ENCODE results near the gene TMX2. TPM values are rescaled to one million over a fixed set of nuclear protein-coding genes. Genes with fewer than 3 reads are reported as not detected.

Gene TMX2
- polyA plus RNA-seq, 1 donor (not counting 4 experiments of a cell fraction or from before 2014, with no cell fraction given): 92.8 TPM

DNA sequence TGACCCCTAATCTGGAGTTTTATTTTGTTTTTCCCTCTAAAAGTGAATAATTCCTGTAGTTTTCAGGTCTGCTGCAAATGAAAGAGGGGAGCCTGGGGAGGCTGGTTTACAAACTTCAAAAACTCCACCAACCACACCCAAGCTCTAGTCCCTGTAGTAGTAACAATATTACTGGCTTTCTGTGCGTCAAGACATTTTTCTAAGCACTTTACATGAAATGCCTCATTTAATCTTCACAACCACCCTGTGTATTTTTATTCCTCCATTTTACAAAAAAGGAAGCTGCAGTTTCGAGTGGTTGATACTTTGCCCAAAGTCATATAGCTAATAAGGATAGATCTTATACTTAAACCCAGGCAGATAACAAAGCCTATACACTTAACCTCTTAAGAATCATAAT is 72.7 kb downstream of the TMX2 start:
- TF ChIP-seq, protein P1, sequence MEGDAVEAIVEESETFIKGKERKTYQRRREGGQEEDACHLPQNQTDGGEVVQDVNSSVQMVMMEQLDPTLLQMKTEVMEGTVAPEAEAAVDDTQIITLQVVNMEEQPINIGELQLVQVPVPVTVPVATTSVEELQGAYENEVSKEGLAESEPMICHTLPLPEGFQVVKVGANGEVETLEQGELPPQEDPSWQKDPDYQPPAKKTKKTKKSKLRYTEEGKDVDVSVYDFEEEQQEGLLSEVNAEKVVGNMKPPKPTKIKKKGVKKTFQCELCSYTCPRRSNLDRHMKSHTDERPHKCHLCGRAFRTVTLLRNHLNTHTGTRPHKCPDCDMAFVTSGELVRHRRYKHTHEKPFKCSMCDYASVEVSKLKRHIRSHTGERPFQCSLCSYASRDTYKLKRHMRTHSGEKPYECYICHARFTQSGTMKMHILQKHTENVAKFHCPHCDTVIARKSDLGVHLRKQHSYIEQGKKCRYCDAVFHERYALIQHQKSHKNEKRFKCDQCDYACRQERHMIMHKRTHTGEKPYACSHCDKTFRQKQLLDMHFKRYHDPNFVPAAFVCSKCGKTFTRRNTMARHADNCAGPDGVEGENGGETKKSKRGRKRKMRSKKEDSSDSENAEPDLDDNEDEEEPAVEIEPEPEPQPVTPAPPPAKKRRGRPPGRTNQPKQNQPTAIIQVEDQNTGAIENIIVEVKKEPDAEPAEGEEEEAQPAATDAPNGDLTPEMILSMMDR (optimal IDR thresholded peaks at IDR 0.05 in 1 of 3, IDR thresholded peaks at IDR 0.05 in 1 of 3, conservative IDR thresholded peaks at IDR 0.05 in 1 of 3; ENCODE audit: extremely low read depth in 1 of 3, insufficient read depth in 2 of 3, low read length in 3 of 3): no peak
- TF ChIP-seq EZH2 (IDR thresholded peaks at IDR 0.05; ENCODE audit: low read length): no peak
- no peak for FAIRE-seq
- dilution Hi-C loops (cut with MboI; ENCODE audit: extremely low pct_ligation_motif_present, low sequenced_read_pairs): no loop called here
- no peak overlapping the region for H3K4me2 ChIP-seq (ENCODE audit: control insufficient read depth, extremely low read depth, insufficient read depth, low read depth, low read length)
- H2AFZ ChIP-seq (ENCODE audit: control insufficient read depth, low read length): no peak overlapping the region
- no peak overlapping the region for H3K9ac ChIP-seq (ENCODE audit: control insufficient read depth, extremely low read depth, insufficient read depth, low read length)
- H3K4me1 ChIP-seq (ENCODE audit: control insufficient read depth, extremely low read depth, insufficient read depth, low read length): peaks cover 56% of the 10 kb centered on the region
- H4K20me1 ChIP-seq (ENCODE audit: control insufficient read depth, extremely low read depth, insufficient read depth, low read length): peaks cover 5% of the 10 kb centered on the region
- no peak overlapping the region for H3K4me3 ChIP-seq (ENCODE audit: control insufficient read depth in 2 of 3, extremely low read depth in 1 of 3, insufficient read depth in 2 of 3, low read depth in 1 of 3, low read length in 3 of 3)
- H3K9me3 ChIP-seq (ENCODE audit: control insufficient read depth, low read depth, low read length): no peaks in the 10 kb centered on the region
- H3K79me2 ChIP-seq (ENCODE audit: control insufficient read depth, insufficient read depth, low read length): peaks cover 95% of the 10 kb centered on the region
- H3K27me3 ChIP-seq (ENCODE audit: control insufficient read depth, extremely low read depth, insufficient read depth, low read length): no peaks in the 10 kb centered on the region
- peaks cover 0 to 3% of the 10 kb centered on the region in 2 experiments for H3K36me3 ChIP-seq (ENCODE audit: control insufficient read depth in 2 of 2, extremely low read depth in 1 of 2, insufficient read depth in 2 of 2, low read length in 2 of 2)
- no peak overlapping the region for H3K27ac ChIP-seq (ENCODE audit: control insufficient read depth, insufficient read depth, low read length)
- peaks cover 3% of the 10 kb centered on the region for H3K9me1 ChIP-seq (ENCODE audit: control insufficient read depth, extremely low read depth, insufficient read depth, low read length)
- DNase-seq (ENCODE audit: low read depth, low spot score): no peak

DNA sequence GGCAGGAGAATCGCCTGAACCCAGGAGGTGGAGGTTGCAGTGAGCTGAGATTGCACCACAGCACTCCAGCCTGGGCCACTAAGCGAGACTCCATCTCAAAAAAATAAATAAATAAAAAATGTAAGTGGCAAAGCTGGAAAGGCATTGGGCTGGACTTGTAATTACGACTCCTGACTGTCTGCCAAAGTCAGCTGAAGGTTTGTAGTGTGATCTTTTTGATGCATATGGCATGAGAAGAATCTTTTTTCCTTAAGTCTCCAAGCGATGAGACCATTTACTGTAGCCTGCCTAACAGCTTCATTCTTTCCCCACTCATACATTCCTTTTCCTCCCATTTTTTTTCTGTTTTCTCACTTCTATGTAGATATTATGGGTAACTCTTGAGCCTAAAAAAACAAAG is 74.0 kb downstream of the TMX2 start:
- DNase-seq (ENCODE audit: low read depth, low spot score): no peak
- Histone ChIP-seq H4K20me1 (ENCODE audit: control insufficient read depth, extremely low read depth, insufficient read depth, low read length) (peaks cover 5% of the 10 kb centered on the region), H3K27ac (ENCODE audit: control insufficient read depth, insufficient read depth, low read length) (peak overlapping the region; percentile 93), H3K4me2 (ENCODE audit: control insufficient read depth, extremely low read depth, insufficient read depth, low read depth, low read length) (no peak overlapping the region), H3K9me1 (ENCODE audit: control insufficient read depth, extremely low read depth, insufficient read depth, low read length) (no peaks in the 10 kb centered on the region), H3K4me1 (ENCODE audit: control insufficient read depth, extremely low read depth, insufficient read depth, low read length) (peaks cover 48% of the 10 kb centered on the region), H3K79me2 (ENCODE audit: control insufficient read depth, insufficient read depth, low read length) (peaks cover 95% of the 10 kb centered on the region), H3K36me3 (ENCODE audit: control insufficient read depth in 2 of 2, extremely low read depth in 1 of 2, insufficient read depth in 2 of 2, low read length in 2 of 2) (peaks cover 2 to 5% of the 10 kb centered on the region in 2 experiments), H2AFZ (ENCODE audit: control insufficient read depth, low read length) (no peak overlapping the region), H3K9ac (ENCODE audit: control insufficient read depth, extremely low read depth, insufficient read depth, low read length) (no peak overlapping the region), H3K9me3 (ENCODE audit: control insufficient read depth, low read depth, low read length) (no peaks in the 10 kb centered on the region), H3K4me3 (ENCODE audit: control insufficient read depth in 2 of 3, extremely low read depth in 1 of 3, insufficient read depth in 2 of 3, low read depth in 1 of 3, low read length in 3 of 3) (no peak overlapping the region), H3K27me3 (ENCODE audit: control insufficient read depth, extremely low read depth, insufficient read depth, low read length) (no peaks in the 10 kb centered on the region)
- TF ChIP-seq EZH2 (IDR thresholded peaks at IDR 0.05; ENCODE audit: low read length): no peak
- TF ChIP-seq, protein P1 (optimal IDR thresholded peaks at IDR 0.05 in 1 of 3, IDR thresholded peaks at IDR 0.05 in 1 of 3, conservative IDR thresholded peaks at IDR 0.05 in 1 of 3; ENCODE audit: extremely low read depth in 1 of 3, insufficient read depth in 2 of 3, low read length in 3 of 3): no peak
- FAIRE-seq: no peak
- dilution Hi-C loops (cut with MboI; ENCODE audit: extremely low pct_ligation_motif_present, low sequenced_read_pairs): no loop called here

Data from keratinocyte (primary cell).